HG02970 (cell line): ENCODE data around the gene AFDN.
A peak's percentile ranks its signal among the peaks of the same experiment; 100 is the strongest.

Source experiments
- ATAC-seq: cut with Tn5 transposase; IDR thresholded peaks from one replicate; pipeline ENCODE4 v1.9.1; 2021; ENCODE audit warnings: mild to moderate bottlenecking, moderate library complexity, moderate number of reproducible peaks; ENCODE audit not compliant: unreplicated experiment, low FRiP score

Gene AFDN

GRCh38 chr6:167815296-167815980 lies 11.3 kb upstream of the AFDN start:
- no peak for ATAC-seq

- no peak for ATAC-seq
Observed at GRCh38 chr6:167817016-167817415, 9.7 kb upstream of the AFDN start.

GRCh38 chr6:167817729-167818128 lies 9.0 kb upstream of the AFDN start:
- no peak for ATAC-seq

GRCh38 chr6:167819576-167819975 lies 7.1 kb upstream of the AFDN start:
- no peak for ATAC-seq

- no peak for ATAC-seq
Observed at GRCh38 chr6:167820681-167821080, 6.0 kb upstream of the AFDN start.

- no peak for ATAC-seq
Observed at GRCh38 chr6:167824591-167825331, 1.9 kb upstream of the AFDN start.

- ATAC-seq, result no peak
Observed at GRCh38 chr6:167825332-167826229, 1.1 kb upstream of the AFDN start.

- ATAC-seq, result peak; percentile 81
Observed at GRCh38 chr6:167826230-167826895, 348 bp upstream of the AFDN start.

GRCh38 chr6:167827583-167828324 lies 1.0 kb downstream of the AFDN start:
- peak; percentile 27 for ATAC-seq

- no peak for ATAC-seq
Observed at GRCh38 chr6:167828325-167828956, 1.7 kb downstream of the AFDN start.

- ATAC-seq, result no peak
Observed at GRCh38 chr6:167829513-167829912, 2.8 kb downstream of the AFDN start.

- ATAC-seq, result no peak
Observed at GRCh38 chr6:167831281-167831828, 4.6 kb downstream of the AFDN start.

GRCh38 chr6:167832497-167833395 lies 6.0 kb downstream of the AFDN start:
- ATAC-seq, result no peak

GRCh38 chr6:167833396-167833763 lies 6.7 kb downstream of the AFDN start:
- ATAC-seq, result no peak

- ATAC-seq, result no peak
Observed at GRCh38 chr6:167835260-167835659, 8.5 kb downstream of the AFDN start.

GRCh38 chr6:167836721-167837120 lies 10.0 kb downstream of the AFDN start:
- no peak for ATAC-seq

- no peak for ATAC-seq
Observed at GRCh38 chr6:167838207-167838748, 11.6 kb downstream of the AFDN start.

GRCh38 chr6:167839343-167839742 lies 12.6 kb downstream of the AFDN start:
- ATAC-seq, result no peak
